ENCODE results near the gene PPP1R14C.
"Not testable (repeated sequence)": the region's sequence is repeated elsewhere in the genome, so short reads cannot be mapped to it uniquely, and the experiment has no call there.

Gene PPP1R14C

GRCh38 chr6:150179030-150179429, 36.2 kb downstream of the PPP1R14C start:
- Histone ChIP-seq H3K4me3 (IDR thresholded peaks at IDR 0.05; ENCODE audit: insufficient read depth, low read depth, low read length) (no peak overlapping the region), H3K9ac (no peak overlapping the region), H3K4me2 (no peak overlapping the region), H3K4me1 (ENCODE audit: low read depth, poor library complexity, severe bottlenecking) (no peaks in the 10 kb centered on the region), H2AFZ (ENCODE audit: low read depth) (no peak overlapping the region), H3K27ac (no peak overlapping the region), H3K36me3 (ENCODE audit: insufficient read depth) (no peaks in the 10 kb centered on the region), H4K20me1 (ENCODE audit: insufficient read depth) (no peaks in the 10 kb centered on the region), H3K79me2 (ENCODE audit: insufficient read depth, low read depth) (no peaks in the 10 kb centered on the region), H3K27me3 (ENCODE audit: insufficient read depth, low read depth) (no peaks in the 10 kb centered on the region)
- TF ChIP-seq CTCF (conservative IDR thresholded peaks at IDR 0.05; ENCODE audit: low read depth, low read length): no peak

- H3K9ac ChIP-seq; H4K20me1 ChIP-seq (ENCODE audit: insufficient read depth); H2AFZ ChIP-seq (ENCODE audit: low read depth); H3K79me2 ChIP-seq (ENCODE audit: insufficient read depth, low read depth); H3K27ac ChIP-seq; H3K36me3 ChIP-seq (ENCODE audit: insufficient read depth); H3K27me3 ChIP-seq (ENCODE audit: insufficient read depth, low read depth); H3K4me1 ChIP-seq (ENCODE audit: low read depth, poor library complexity, severe bottlenecking); H3K4me3 ChIP-seq (IDR thresholded peaks at IDR 0.05; ENCODE audit: insufficient read depth, low read depth, low read length); H3K4me2 ChIP-seq: not testable (repeated sequence)
Measured at GRCh38 chr6:150179907-150180424, 37.1 kb downstream of the PPP1R14C start.

- TF ChIP-seq CTCF (conservative IDR thresholded peaks at IDR 0.05; ENCODE audit: low read depth, low read length): no peak
- no peaks in the 10 kb centered on the region for H3K4me1 ChIP-seq (ENCODE audit: low read depth, poor library complexity, severe bottlenecking)
Measured at GRCh38 chr6:150180517-150180916, 37.7 kb downstream of the PPP1R14C start.

GRCh38 chr6:150182460-150183078, 39.7 kb downstream of the PPP1R14C start:
- Histone ChIP-seq H3K4me1 (ENCODE audit: low read depth, poor library complexity, severe bottlenecking) (no peaks in the 10 kb centered on the region), H3K4me3 (IDR thresholded peaks at IDR 0.05; ENCODE audit: insufficient read depth, low read depth, low read length) (no peak overlapping the region), H3K79me2 (ENCODE audit: insufficient read depth, low read depth) (no peaks in the 10 kb centered on the region), H3K4me2 (no peak overlapping the region), H3K27ac (no peak overlapping the region), H4K20me1 (ENCODE audit: insufficient read depth) (no peaks in the 10 kb centered on the region), H3K9ac (no peak overlapping the region), H3K27me3 (ENCODE audit: insufficient read depth, low read depth) (no peaks in the 10 kb centered on the region), H3K36me3 (ENCODE audit: insufficient read depth) (no peaks in the 10 kb centered on the region), H2AFZ (ENCODE audit: low read depth) (no peak overlapping the region)
- TF ChIP-seq CTCF (conservative IDR thresholded peaks at IDR 0.05; ENCODE audit: low read depth, low read length): no peak

More at GRCh38 chr6:150180517-150180916, 37.7 kb downstream of the PPP1R14C start:
- no peaks in the 10 kb centered on the region for H4K20me1 ChIP-seq (ENCODE audit: insufficient read depth)
- no peaks in the 10 kb centered on the region for H3K27me3 ChIP-seq (ENCODE audit: insufficient read depth, low read depth)
- no peak overlapping the region for H2AFZ ChIP-seq (ENCODE audit: low read depth)
- no peaks in the 10 kb centered on the region for H3K79me2 ChIP-seq (ENCODE audit: insufficient read depth, low read depth)
- no peaks in the 10 kb centered on the region for H3K36me3 ChIP-seq (ENCODE audit: insufficient read depth)
- H3K9ac ChIP-seq: no peak overlapping the region
- H3K27ac ChIP-seq: no peak overlapping the region
- no peak overlapping the region for H3K4me2 ChIP-seq
- no peak overlapping the region for H3K4me3 ChIP-seq (IDR thresholded peaks at IDR 0.05; ENCODE audit: insufficient read depth, low read depth, low read length)

DNA sequence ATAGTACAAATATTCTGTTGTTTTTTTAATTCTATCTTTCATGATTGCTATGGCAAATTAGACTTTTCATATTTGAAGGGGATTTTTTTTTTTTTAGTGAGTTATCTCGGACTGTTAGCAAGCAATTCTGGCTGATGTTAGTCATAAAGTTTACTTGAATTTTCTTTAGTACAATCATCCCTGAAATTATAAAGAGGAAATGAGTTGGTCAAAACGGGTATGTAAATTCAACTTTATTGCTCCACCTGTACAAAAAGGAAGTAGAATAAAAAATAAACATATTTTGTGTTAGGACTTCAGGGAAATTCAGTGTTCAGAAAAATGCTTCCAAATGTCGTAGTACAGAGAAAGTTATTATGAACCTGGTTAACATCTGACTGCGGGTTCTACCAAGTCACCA, 40.3 kb downstream of the PPP1R14C start:
- Histone ChIP-seq H3K9ac (no peak overlapping the region), H3K27me3 (ENCODE audit: insufficient read depth, low read depth) (no peaks in the 10 kb centered on the region), H3K4me3 (IDR thresholded peaks at IDR 0.05; ENCODE audit: insufficient read depth, low read depth, low read length) (no peak overlapping the region), H3K36me3 (ENCODE audit: insufficient read depth) (no peaks in the 10 kb centered on the region), H3K27ac (no peak overlapping the region), H3K4me2 (no peak overlapping the region), H4K20me1 (ENCODE audit: insufficient read depth) (no peaks in the 10 kb centered on the region), H2AFZ (ENCODE audit: low read depth) (no peak overlapping the region), H3K4me1 (ENCODE audit: low read depth, poor library complexity, severe bottlenecking) (no peaks in the 10 kb centered on the region), H3K79me2 (ENCODE audit: insufficient read depth, low read depth) (no peaks in the 10 kb centered on the region)
- no peak for TF ChIP-seq CTCF (conservative IDR thresholded peaks at IDR 0.05; ENCODE audit: low read depth, low read length)
